Keratinocyte (primary cell): ENCODE measurements around the gene PRELID3B. TPM values are rescaled to one million over a fixed set of nuclear protein-coding genes. Genes with fewer than 3 reads are reported as not detected.

ENCODE experiments used
- DNase-seq: peaks from one replicate; pipeline ENCODE4 v3.0.0-alpha.2; 2011; ENCODE audit warnings: low read depth, missing footprints, low spot score
- FAIRE-seq: peaks from 2 replicates; lab custom pipeline; 2011; peaks lifted over from hg19 to GRCh38; lab: Jason Lieb, UNC
- H2AFZ ChIP-seq: 2 replicates; pipeline ENCODE4 v1.6.0; 2012; ENCODE audit warnings: low read length, control low read depth, inconsistent platforms; ENCODE audit not compliant: control insufficient read depth
- H3K27ac ChIP-seq: 2 replicates; pipeline ENCODE4 v1.5.1; 2011; ENCODE audit warnings: low read length; ENCODE audit not compliant: control insufficient read depth, insufficient read depth
- H3K27me3 ChIP-seq: 3 replicates; pipeline ENCODE4 v1.6.0; 2011; ENCODE audit warnings: low read length; ENCODE audit not compliant: control insufficient read depth, insufficient read depth; ENCODE audit errors: extremely low read depth
- H3K36me3 ChIP-seq, 2 experiments: 2 replicates in 1 of 2; 3 replicates in 1 of 2; pipeline ENCODE4 v1.5.1; 2011; ENCODE audit warnings: low read length in 2 of 2, mild to moderate bottlenecking in 1 of 2; ENCODE audit not compliant: control insufficient read depth in 2 of 2, insufficient read depth in 2 of 2; ENCODE audit errors: extremely low read depth in 1 of 2
- H3K4me1 ChIP-seq: 3 replicates; pipeline ENCODE4 v1.5.1; 2011; ENCODE audit warnings: low read length; ENCODE audit not compliant: control insufficient read depth, insufficient read depth; ENCODE audit errors: extremely low read depth
- H3K4me2 ChIP-seq: 3 replicates; pipeline ENCODE4 v1.6.0; 2011; ENCODE audit warnings: low read depth, low read length; ENCODE audit not compliant: control insufficient read depth, insufficient read depth; ENCODE audit errors: extremely low read depth
- H3K4me3 ChIP-seq, 3 experiments: fragments of 200-600 bp in 1 of 3; sonication (generic) in 1 of 3; 2 replicates in 2 of 3; 3 replicates in 1 of 3; pipeline ENCODE4 v1.5.1; 2011 to 2016; ENCODE audit warnings: low read length in 3 of 3, mild to moderate bottlenecking in 3 of 3, control low read depth in 2 of 3, inconsistent platforms in 1 of 3, low read depth in 1 of 3, mixed read lengths in 1 of 3, mixed run types in 1 of 3, moderate library complexity in 1 of 3; ENCODE audit not compliant: control insufficient read depth in 2 of 3, insufficient read depth in 2 of 3; ENCODE audit errors: extremely low read depth in 1 of 3
- H3K79me2 ChIP-seq: 2 replicates; pipeline ENCODE4 v1.6.0; 2012; ENCODE audit warnings: low read length; ENCODE audit not compliant: control insufficient read depth, insufficient read depth
- H3K9ac ChIP-seq: 3 replicates; pipeline ENCODE4 v1.6.0; 2011; ENCODE audit warnings: low read length; ENCODE audit not compliant: control insufficient read depth, insufficient read depth; ENCODE audit errors: extremely low read depth
- H3K9me1 ChIP-seq: 3 replicates; pipeline ENCODE4 v1.6.0; 2011; ENCODE audit warnings: low read length; ENCODE audit not compliant: control insufficient read depth, insufficient read depth; ENCODE audit errors: extremely low read depth
- H3K9me3 ChIP-seq: 2 replicates; pipeline ENCODE4 v1.5.1; 2012; ENCODE audit warnings: low read depth, low read length; ENCODE audit not compliant: control insufficient read depth
- H4K20me1 ChIP-seq: 3 replicates; pipeline ENCODE4 v1.6.0; 2011; ENCODE audit warnings: low read length; ENCODE audit not compliant: control insufficient read depth, insufficient read depth; ENCODE audit errors: extremely low read depth
- CTCF ChIP-seq, 3 experiments: IDR thresholded peaks in 1 of 3; conservative IDR thresholded peaks in 1 of 3; optimal IDR thresholded peaks in 1 of 3; 2 replicates in 2 of 3; 3 replicates in 1 of 3; pipeline versions ENCODE3 to v1.5.1; 2011; ENCODE audit warnings: low read length in 3 of 3, mild to moderate bottlenecking in 3 of 3, moderate library complexity in 2 of 3, control low read depth in 1 of 3, inconsistent platforms in 1 of 3; ENCODE audit not compliant: insufficient read depth in 2 of 3; ENCODE audit errors: extremely low read depth in 1 of 3
- EZH2 ChIP-seq: IDR thresholded peaks from one replicate; pipeline ENCODE4 v1.6.1; 2012; ENCODE audit warnings: inconsistent platforms, mild to moderate bottlenecking, low read length, moderate library complexity
- dilution Hi-C: fragments of 300-500 bp; cut with MboI; formaldehyde crosslinking; loops from one replicate; pipeline ENCODE4 v1.7.0; 2020; ENCODE audit warnings: low sequenced_read_pairs; ENCODE audit not compliant: extremely low pct_ligation_motif_present
- polyA plus RNA-seq, 5 experiments: library from polyadenylated mRNA; depleted of rRNA in 3 of 5; stranded (reverse) in 3 of 5; stranded (forward) in 1 of 5; unstranded in 1 of 5; fragments of >200 nt; gene quantifications; 1 replicate in 1 of 5; 2 replicates in 3 of 5; 3 replicates in 1 of 5; pipeline versions ENCODE4 v1.2.1 to v1.2.3, GENCODE V29; 2011 to 2012; ENCODE audit warnings: missing spikeins in 2 of 5, low read depth in 1 of 5, low replicate concordance in 1 of 5

Gene PRELID3B
- polyA plus RNA-seq, 1 donor (not counting 4 experiments of a cell fraction or from before 2014, with no cell fraction given), result 86.9 TPM

GRCh38 chr20:58991715-58992114, 50.9 kb downstream of the PRELID3B start:
- H3K4me1 ChIP-seq, result no peaks in the 10 kb centered on the region
- FAIRE-seq, result no peak
- no peak for DNase-seq
- H3K79me2 ChIP-seq, result no peaks in the 10 kb centered on the region
- no peak for TF ChIP-seq CTCF (optimal IDR thresholded peaks at IDR 0.05 in 1 of 3, IDR thresholded peaks at IDR 0.05 in 1 of 3, conservative IDR thresholded peaks at IDR 0.05 in 1 of 3; ENCODE audit: extremely low read depth in 1 of 3, insufficient read depth in 2 of 3, low read length in 3 of 3)
- TF ChIP-seq EZH2, result no peak
- dilution Hi-C loops, result no loop called here
- H3K36me3 ChIP-seq, result peaks cover 45 to 61% of the 10 kb centered on the region in 2 experiments
- no peaks in the 10 kb centered on the region for H3K27me3 ChIP-seq
- no peak overlapping the region for H2AFZ ChIP-seq
- H3K9me3 ChIP-seq, result no peaks in the 10 kb centered on the region
- no peaks in the 10 kb centered on the region for H4K20me1 ChIP-seq
- H3K9ac ChIP-seq, result no peak overlapping the region
- no peak overlapping the region for H3K4me3 ChIP-seq
- no peak overlapping the region for H3K27ac ChIP-seq
- H3K9me1 ChIP-seq, result no peaks in the 10 kb centered on the region
- H3K4me2 ChIP-seq, result no peak overlapping the region

DNA sequence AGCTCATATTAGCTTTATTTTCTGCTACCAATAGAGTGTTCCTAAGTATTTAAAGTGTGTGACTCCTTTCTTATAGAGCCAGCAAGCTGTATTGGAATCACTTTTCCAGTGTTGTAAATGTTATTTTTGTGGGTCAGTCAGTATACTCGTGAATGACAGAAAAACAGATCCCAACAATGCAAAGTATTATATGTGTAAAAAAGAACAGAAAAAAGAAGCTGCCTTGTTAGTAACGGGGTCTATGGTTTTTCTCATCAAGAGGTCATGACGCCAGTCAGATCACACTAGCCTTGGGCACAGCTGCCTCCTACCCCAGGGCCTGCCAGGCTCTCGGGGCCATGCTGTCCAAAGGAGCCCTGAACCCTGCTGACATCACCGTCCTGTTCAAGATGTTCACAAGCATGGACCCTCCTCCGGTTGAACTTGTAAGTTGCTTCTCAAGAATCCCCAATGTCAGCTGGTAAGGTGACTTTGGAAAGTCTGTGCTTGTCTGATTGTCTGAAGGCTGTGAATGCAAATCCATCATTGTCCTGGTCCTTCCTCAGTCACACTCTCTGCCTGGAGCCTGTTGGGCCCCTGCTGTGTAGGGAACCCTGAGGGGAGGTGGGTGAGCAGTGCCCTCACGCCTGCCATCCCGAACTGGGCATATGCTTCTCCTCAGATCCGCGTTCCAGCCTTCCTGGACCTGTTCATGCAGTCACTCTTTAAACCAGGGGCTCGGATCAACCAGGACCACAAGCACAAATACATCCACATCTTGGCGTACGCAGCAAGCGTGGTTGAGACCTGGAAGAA, 51.7 kb downstream of the PRELID3B start:
- Histone ChIP-seq H3K27ac (no peak overlapping the region), H3K4me2 (no peak overlapping the region), H3K36me3 (peaks cover 45 to 63% of the 10 kb centered on the region in 2 experiments), H4K20me1 (peaks cover 2% of the 10 kb centered on the region), H3K27me3 (no peaks in the 10 kb centered on the region), H3K79me2 (peaks cover 2% of the 10 kb centered on the region), H3K4me3 (no peak overlapping the region), H3K9me1 (no peaks in the 10 kb centered on the region), H3K4me1 (no peaks in the 10 kb centered on the region), H2AFZ (no peak overlapping the region), H3K9ac (no peak overlapping the region), H3K9me3 (no peaks in the 10 kb centered on the region)
- DNase-seq (no peak), FAIRE-seq (no peak)
- dilution Hi-C loops, result no loop called here
- no peak for TF ChIP-seq CTCF (optimal IDR thresholded peaks at IDR 0.05 in 1 of 3, IDR thresholded peaks at IDR 0.05 in 1 of 3, conservative IDR thresholded peaks at IDR 0.05 in 1 of 3; ENCODE audit: extremely low read depth in 1 of 3, insufficient read depth in 2 of 3, low read length in 3 of 3)
- TF ChIP-seq EZH2, result no peak
